SJCRH30 (cell line): ENCODE data around the gene TREM1. TPM values are rescaled to one million over a fixed set of nuclear protein-coding genes. Genes with fewer than 3 reads are reported as not detected.

Source experiments
- DNase-seq, 2 experiments: peaks; one replicate each; pipeline ENCODE4 v3.0.0-alpha.2; 2015 to 2020
- H3K27ac ChIP-seq: fragments of 250-450 bp; sonication (Bioruptor Pico); 2 replicates; pipeline ENCODE4 v1.5.1; 2020; ENCODE audit warnings: mild to moderate bottlenecking, moderate library complexity
- H3K27me3 ChIP-seq: fragments of 250-450 bp; sonication (Bioruptor Pico); 2 replicates; pipeline ENCODE4 v1.5.1; 2020; ENCODE audit warnings: mild to moderate bottlenecking, moderate library complexity
- H3K36me3 ChIP-seq: fragments of 250-450 bp; sonication (Bioruptor Pico); 2 replicates; pipeline ENCODE4 v1.5.1; 2020; ENCODE audit warnings: mild to moderate bottlenecking, moderate library complexity
- H3K4me1 ChIP-seq: fragments of 250-450 bp; sonication (Bioruptor Pico); 2 replicates; pipeline ENCODE4 v1.5.1; 2020; ENCODE audit warnings: mild to moderate bottlenecking, moderate library complexity
- H3K4me3 ChIP-seq: fragments of 250-450 bp; sonication (Bioruptor Pico); 2 replicates; pipeline ENCODE4 v1.5.1; 2020; ENCODE audit warnings: mild to moderate bottlenecking, moderate library complexity
- H3K9me3 ChIP-seq: fragments of 250-450 bp; sonication (Bioruptor Pico); replicated peaks from 2 replicates; pipeline ENCODE4 v1.5.1; 2020; ENCODE audit warnings: mild to moderate bottlenecking, moderate library complexity
- total RNA-seq: library from RNA; depleted of rRNA; stranded (reverse); fragments of >200 nt; shearing (Covaris generic); gene quantifications from 2 replicates; pipeline ENCODE4 v1.2.3, GENCODE V29; 2014; rRNA removed

TREM1 gene
- total RNA-seq, 1 experiment from 2014 or later, result not detected

- Histone ChIP-seq H3K9me3 (no peaks in the 10 kb centered on the region), H3K27me3 (no peaks in the 10 kb centered on the region), H3K36me3 (no peaks in the 10 kb centered on the region), H3K4me3 (no peak within 1 kb of the TSS), H3K27ac (no peak within 1 kb of the TSS), H3K4me1 (no peaks in the 10 kb centered on the region)
- no peak for DNase-seq
These were observed 58.4 kb downstream of the TREM1 start, which contains the start of gene TREML4 for GRCh38 chr6:41228096-41228495. Gene TREML4, plus strand, starts transcription at chr6:41228349. Its CDS starts 79 bp downstream, at chr6:41228428.

GRCh38 chr6:41226752-41227151, 59.7 kb downstream of the TREM1 start:
- H3K27me3 ChIP-seq, result no peaks in the 10 kb centered on the region
- H3K27ac ChIP-seq, result no peak overlapping the region
- no peaks in the 10 kb centered on the region for H3K36me3 ChIP-seq
- H3K4me1 ChIP-seq, result no peaks in the 10 kb centered on the region
- H3K9me3 ChIP-seq, result no peaks in the 10 kb centered on the region
- DNase-seq, result no peak
- no peak overlapping the region for H3K4me3 ChIP-seq

- DNase-seq, result no peak
These were observed 61.7 kb downstream of the TREM1 start for GRCh38 chr6:41224800-41225199.

More at GRCh38 chr6:41224800-41225199, 61.7 kb downstream of the TREM1 start:
- Histone ChIP-seq H3K27ac (no peak overlapping the region), H3K4me3 (no peak overlapping the region), H3K27me3 (no peaks in the 10 kb centered on the region), H3K36me3 (no peaks in the 10 kb centered on the region), H3K9me3 (no peaks in the 10 kb centered on the region), H3K4me1 (no peaks in the 10 kb centered on the region)

Other genes starting within 250 kb of the TREM1 start
- gene UNC5CL, start 247.5 kb downstream of the TREM1 start, total RNA-seq, result 0.23 and 0.40 TPM in 2 replicates
- gene TSPO2, start 244.2 kb downstream of the TREM1 start, total RNA-seq, result not detected in 2 replicates
- gene APOBEC2, start 233.5 kb downstream of the TREM1 start, total RNA-seq, result 7.0 and 7.7 TPM in 2 replicates
- 24.8 and 30.8 TPM in 2 replicates for gene OARD1, start 214.3 kb downstream of the TREM1 start, total RNA-seq
- gene NFYA, start 213.7 kb downstream of the TREM1 start, total RNA-seq, result 32.4 and 33.3 TPM in 2 replicates
- gene TREML1, start 132.3 kb downstream of the TREM1 start, total RNA-seq, result 0.10 TPM in 1 of 2 replicates, not detected in the other
- 0.61 and 0.71 TPM in 2 replicates for gene TREM2, start 123.6 kb downstream of the TREM1 start, total RNA-seq
- 0.06 TPM in 1 of 2 replicates, not detected in the other for gene TREML2, start 85.5 kb downstream of the TREM1 start, total RNA-seq
- gene TREML4, start 58.3 kb downstream of the TREM1 start, total RNA-seq, result 0.06 TPM in 1 of 2 replicates, not detected in the other
- gene NCR2, start 48.9 kb upstream of the TREM1 start, total RNA-seq, result not detected in 2 replicates